ENCODE measurements around the gene CBLC.

DNA sequence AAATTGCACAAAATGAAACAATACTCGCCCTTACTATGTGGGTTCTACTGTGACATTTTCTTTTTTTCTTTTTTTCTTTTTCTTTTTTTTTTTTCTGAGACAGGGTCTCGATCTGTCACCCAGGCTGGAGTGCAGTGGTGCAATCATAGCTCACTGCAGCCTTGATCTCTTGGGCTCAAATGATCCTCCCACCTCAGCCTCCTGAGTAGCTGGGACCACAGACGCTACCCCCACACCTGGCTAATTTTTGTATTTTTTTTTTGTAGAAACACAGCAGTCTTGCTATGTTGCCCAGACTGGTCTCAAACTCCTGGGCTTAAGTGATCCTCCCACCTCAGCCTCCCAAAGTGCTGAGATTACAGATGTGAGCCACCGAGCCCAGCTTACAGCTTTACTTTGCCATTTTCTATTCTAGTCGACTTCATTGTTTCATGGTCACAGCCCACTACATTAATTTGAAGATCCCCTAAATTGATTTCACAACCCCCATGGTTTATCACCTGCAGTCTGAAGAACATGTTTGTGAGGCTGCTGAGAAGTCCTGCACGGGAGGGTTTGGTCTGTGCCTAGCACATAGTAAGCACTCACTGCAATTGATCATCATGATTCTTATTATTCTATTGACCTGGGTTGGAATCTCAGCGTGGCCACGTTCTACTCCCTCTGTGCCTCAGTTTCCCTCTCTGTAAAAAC, 25.4 kb upstream of the CBLC start:
- TF ChIP-seq POLR2AphosphoS5 (IDR thresholded peaks at IDR 0.05; ENCODE audit: low read depth, low read length) (no peak), POLR2A (IDR thresholded peaks at IDR 0.05; ENCODE audit: low read depth, low read length) (no peak)

Measured in GM12892 (cell line).